Panc1 (cell line): ENCODE data around the gene SLC25A39. TPM values are rescaled to one million over a fixed set of nuclear protein-coding genes. Genes with fewer than 3 reads are reported as not detected.

ENCODE experiments used
- ATAC-seq: fragments of 200-7000 bp; cut with Tn5 transposase; 2 replicates; pipeline ENCODE4 v1.9.1; 2020; ENCODE audit warnings: mild to moderate bottlenecking, moderate library complexity
- BruUV-seq: library from RNA; stranded (reverse); fragments of 400-500 nt; replicated peaks from 2 replicates; lab custom pipeline; 2021; lab: Mats Ljungman, UMichigan
- CTCF ChIA-PET: fragments of 300-600 bp; sonication (Branson Sonifier 250); formaldehyde crosslinking; loops from one replicate; lab custom pipeline; 2022; ENCODE audit warnings: antibody characterized with exemption; lab: Charles Lee
- POLR2A ChIA-PET: fragments of 300-600 bp; sonication (Branson Sonifier 250); formaldehyde crosslinking; loops from one replicate; lab custom pipeline; 2022; ENCODE audit warnings: antibody characterized with exemption; lab: Charles Lee
- DNase-seq: peaks from one replicate; pipeline ENCODE4 v3.0.0-alpha.2; 2010; ENCODE audit warnings: low read depth, low spot score
- H3K27ac ChIP-seq: 2 replicates; pipeline ENCODE4 v1.5.1; 2011; ENCODE audit warnings: mild to moderate bottlenecking, low read length, inconsistent platforms
- H3K27me3 ChIP-seq: fragments of 200-500 bp; sonication (Bioruptor generic); 2 replicates; pipeline ENCODE4 v1.6.0; 2014; ENCODE audit warnings: low read length, inconsistent platforms; ENCODE audit not compliant: control insufficient read depth, insufficient read depth
- H3K36me3 ChIP-seq: fragments of 200-500 bp; sonication (Bioruptor generic); 2 replicates; pipeline ENCODE4 v1.5.1; 2014; ENCODE audit warnings: inconsistent platforms, mild to moderate bottlenecking, low read length, moderate library complexity; ENCODE audit not compliant: control insufficient read depth, insufficient read depth
- H3K4me1 ChIP-seq: 2 replicates; pipeline ENCODE4 v1.5.1; 2011; ENCODE audit warnings: inconsistent platforms, mild to moderate bottlenecking, low read length, moderate library complexity; ENCODE audit not compliant: control insufficient read depth, insufficient read depth
- H3K4me3 ChIP-seq, 2 experiments: 2 replicates each; pipeline ENCODE4 v1.5.1; 2011 to 2012; ENCODE audit warnings: low read depth in 2 of 2, low read length in 2 of 2, mild to moderate bottlenecking in 2 of 2, inconsistent platforms in 1 of 2, moderate library complexity in 1 of 2
- H3K9me3 ChIP-seq: fragments of 200-500 bp; sonication (Bioruptor generic); 2 replicates; pipeline ENCODE4 v1.5.1; 2014; ENCODE audit warnings: low read depth, mild to moderate bottlenecking, inconsistent platforms, low read length, moderate library complexity; ENCODE audit not compliant: control insufficient read depth, insufficient read depth
- CTCF ChIP-seq: fragments of 450-650 bp; IDR thresholded peaks from 2 replicates; pipeline ENCODE4 v1.5.1; 2017; ENCODE audit warnings: mild to moderate bottlenecking
- POLR2AphosphoS5 ChIP-seq: IDR thresholded peaks from 2 replicates; pipeline ENCODE4 v1.6.1; 2012; ENCODE audit warnings: mild to moderate bottlenecking, low read depth, low read length, moderate library complexity
- REST ChIP-seq, 2 experiments: IDR thresholded peaks; 2 replicates each; pipeline ENCODE4 v1.6.1; 2011 to 2012; ENCODE audit warnings: low read depth in 2 of 2, control low read depth in 1 of 2, low read length in 1 of 2, mild to moderate bottlenecking in 1 of 2, moderate library complexity in 1 of 2; ENCODE audit not compliant: insufficient read depth in 1 of 2
- SIN3A ChIP-seq: IDR thresholded peaks from 2 replicates; pipeline ENCODE4 v1.6.1; 2012; ENCODE audit warnings: low read depth, mild to moderate bottlenecking, low read length, moderate library complexity, borderline replicate concordance; ENCODE audit not compliant: insufficient read depth
- TCF7L2 ChIP-seq: IDR thresholded peaks from 2 replicates; pipeline ENCODE4 v1.6.1; 2011; ENCODE audit warnings: mild to moderate bottlenecking, low read depth, low read length, inconsistent platforms
- in situ Hi-C: cut with HindIII; loops from 2 replicates; pipeline ENCODE4 v1.10.0; 2016; ENCODE audit warnings: low sequenced_read_pairs, low pct_unique_long_range_greater_than_20kb
- intact Hi-C: fragments of 100-400 bp; cut with micrococcal nuclease; formaldehyde crosslinking; loops from one replicate; pipeline ENCODE4 v1.10.0; 2022; ENCODE audit not compliant: unreplicated experiment
- total RNA-seq: library from RNA; stranded (reverse); gene quantifications from one replicate; pipeline ENCODE4 v1.2.1, GENCODE V29; 2021; ENCODE audit not compliant: unreplicated experiment

The SLC25A39 gene
- total RNA-seq, 1 experiment from 2014 or later: 138 TPM

- no TSS peak for BruUV-seq
- intact Hi-C loops (no loop called here), in situ Hi-C loops (no loop called here)
- DNase-seq (no peak), ATAC-seq (no peak)
- H3K9me3 ChIP-seq: no peaks in the 10 kb centered on the region
- H3K27ac ChIP-seq: no peak overlapping the region
- TF ChIP-seq CTCF: no peak
- no peak for TF ChIP-seq REST (IDR thresholded peaks at IDR 0.05; ENCODE audit: insufficient read depth in 1 of 2, low read depth in 2 of 2, low read length in 1 of 2)
- TF ChIP-seq SIN3A: no peak
- CTCF ChIA-PET: no interaction called here
- H3K4me3 ChIP-seq: no peak overlapping the region
- POLR2A ChIA-PET: no interaction called here
- H3K4me1 ChIP-seq: no peaks in the 10 kb centered on the region
- no peaks in the 10 kb centered on the region for H3K36me3 ChIP-seq
- no peaks in the 10 kb centered on the region for H3K27me3 ChIP-seq
Measured at GRCh38 chr17:44317545-44317944, 7.1 kb downstream of the SLC25A39 start.

- Histone ChIP-seq H3K4me3 (peak overlapping the region; percentile 42 to 50; a peak in 2 of 4 replicates), H3K9me3 (no peaks in the 10 kb centered on the region), H3K27ac (no peak overlapping the region), H3K4me1 (no peaks in the 10 kb centered on the region), H3K27me3 (no peaks in the 10 kb centered on the region), H3K36me3 (no peaks in the 10 kb centered on the region)
- CTCF ChIA-PET: no interaction called here
- POLR2A ChIA-PET: no interaction called here
- DNase-seq (no peak), ATAC-seq (no peak)
- no TSS peak for BruUV-seq
- in situ Hi-C loops (no loop called here), intact Hi-C loops (no loop called here)
- TF ChIP-seq POLR2AphosphoS5 (no peak), REST (IDR thresholded peaks at IDR 0.05; ENCODE audit: insufficient read depth in 1 of 2, low read depth in 2 of 2, low read length in 1 of 2) (no peak), CTCF (no peak), SIN3A (no peak), TCF7L2 (no peak)
Measured at GRCh38 chr17:44315760-44316731, 8.6 kb downstream of the SLC25A39 start.
